ENCODE measurements around the gene RREB1. TPM values are rescaled to one million over a fixed set of nuclear protein-coding genes. Genes with fewer than 3 reads are reported as not detected.
A peak's percentile ranks its signal among the peaks of the same experiment; 100 is the strongest.

Gene RREB1
- polyA plus RNA-seq, 2 donors: 13.0 to 19.7 TPM

- no peaks in the 10 kb centered on the region for H3K27me3 ChIP-seq (ENCODE audit: control insufficient read depth in 1 of 2, insufficient read depth in 2 of 2, low read length in 2 of 2)
- H3K36me3 ChIP-seq (ENCODE audit: control insufficient read depth in 2 of 2, insufficient read depth in 2 of 2, low read length in 1 of 2): peaks cover 6 to 37% of the 10 kb centered on the region in 2 donors
- 89 to 93% methylated on average over 3 of the region's 3 CpGs for WGBS, 2 donors
- no peaks in the 10 kb centered on the region for H3K9me3 ChIP-seq (ENCODE audit: control insufficient read depth in 2 of 2, insufficient read depth in 1 of 2, low read depth in 1 of 2, low read length in 1 of 2)
- no peak overlapping the region for H3K27ac ChIP-seq (ENCODE audit: low read depth in 2 of 2, low read length in 1 of 2)
- H3K4me3 ChIP-seq (ENCODE audit: low read depth in 1 of 2, low read length in 2 of 2): no peak overlapping the region
- peaks cover 0 to 7% of the 10 kb centered on the region in 2 donors for H3K4me1 ChIP-seq (ENCODE audit: control insufficient read depth in 2 of 2, insufficient read depth in 2 of 2, low read length in 1 of 2)
Observed at GRCh38 chr6:7234547-7234946, 126.8 kb downstream of the RREB1 start.

GRCh38 chr6:7235712-7236305 lies 128.0 kb downstream of the RREB1 start:
- H3K27ac ChIP-seq (ENCODE audit: low read depth in 2 of 2, low read length in 1 of 2): peak overlapping the region; percentile 77 to 97
- no peak overlapping the region for H3K4me3 ChIP-seq (ENCODE audit: low read depth in 1 of 2, low read length in 2 of 2)
- H3K36me3 ChIP-seq (ENCODE audit: control insufficient read depth in 2 of 2, insufficient read depth in 2 of 2, low read length in 1 of 2): peaks cover 6 to 30% of the 10 kb centered on the region in 2 donors
- no peaks in the 10 kb centered on the region for H3K9me3 ChIP-seq (ENCODE audit: control insufficient read depth in 2 of 2, insufficient read depth in 1 of 2, low read depth in 1 of 2, low read length in 1 of 2)
- WGBS, 2 donors: 31 to 45% methylated on average over 9 of the region's 9 CpGs
- H3K4me1 ChIP-seq (ENCODE audit: control insufficient read depth in 2 of 2, insufficient read depth in 2 of 2, low read length in 1 of 2): peaks cover 0 to 7% of the 10 kb centered on the region in 2 donors
- H3K27me3 ChIP-seq (ENCODE audit: control insufficient read depth in 1 of 2, insufficient read depth in 2 of 2, low read length in 2 of 2): no peaks in the 10 kb centered on the region

- H3K36me3 ChIP-seq (ENCODE audit: control insufficient read depth in 2 of 2, insufficient read depth in 2 of 2, low read length in 1 of 2): peaks cover 5 to 27% of the 10 kb centered on the region in 2 donors
- peaks cover 0 to 9% of the 10 kb centered on the region in 2 donors for H3K4me1 ChIP-seq (ENCODE audit: control insufficient read depth in 2 of 2, insufficient read depth in 2 of 2, low read length in 1 of 2)
- no peaks in the 10 kb centered on the region for H3K27me3 ChIP-seq (ENCODE audit: control insufficient read depth in 1 of 2, insufficient read depth in 2 of 2, low read length in 2 of 2)
- peak overlapping the region; percentile 77 to 97 for H3K27ac ChIP-seq (ENCODE audit: low read depth in 2 of 2, low read length in 1 of 2)
- WGBS, 2 donors: 52% methylated on average over 8 of the region's 8 CpGs
- no peaks in the 10 kb centered on the region for H3K9me3 ChIP-seq (ENCODE audit: control insufficient read depth in 2 of 2, insufficient read depth in 1 of 2, low read depth in 1 of 2, low read length in 1 of 2)
- no peak overlapping the region for H3K4me3 ChIP-seq (ENCODE audit: low read depth in 1 of 2, low read length in 2 of 2)
Observed at GRCh38 chr6:7236306-7237209, 128.8 kb downstream of the RREB1 start.

- Histone ChIP-seq H3K9me3 (ENCODE audit: control insufficient read depth in 2 of 2, insufficient read depth in 1 of 2, low read depth in 1 of 2, low read length in 1 of 2) (no peaks in the 10 kb centered on the region), H3K27me3 (ENCODE audit: control insufficient read depth in 1 of 2, insufficient read depth in 2 of 2, low read length in 2 of 2) (no peaks in the 10 kb centered on the region), H3K4me1 (ENCODE audit: control insufficient read depth in 2 of 2, insufficient read depth in 2 of 2, low read length in 1 of 2) (peaks cover 0 to 9% of the 10 kb centered on the region in 2 donors), H3K4me3 (ENCODE audit: low read depth in 1 of 2, low read length in 2 of 2) (no peak overlapping the region), H3K36me3 (ENCODE audit: control insufficient read depth in 2 of 2, insufficient read depth in 2 of 2, low read length in 1 of 2) (peaks cover 0 to 23% of the 10 kb centered on the region in 2 donors), H3K27ac (ENCODE audit: low read depth in 2 of 2, low read length in 1 of 2) (peak overlapping the region; percentile 70 to 77)
- 72 to 75% methylated on average over 8 of the region's 8 CpGs for WGBS, 2 donors
Observed at GRCh38 chr6:7237653-7238188, 130.0 kb downstream of the RREB1 start.

GRCh38 chr6:7238526-7238899 lies 130.8 kb downstream of the RREB1 start:
- Histone ChIP-seq H3K4me3 (ENCODE audit: low read depth in 1 of 2, low read length in 2 of 2) (no peak overlapping the region), H3K36me3 (ENCODE audit: control insufficient read depth in 2 of 2, insufficient read depth in 2 of 2, low read length in 1 of 2) (peaks cover 0 to 23% of the 10 kb centered on the region in 2 donors), H3K4me1 (ENCODE audit: control insufficient read depth in 2 of 2, insufficient read depth in 2 of 2, low read length in 1 of 2) (peaks cover 0 to 9% of the 10 kb centered on the region in 2 donors), H3K9me3 (ENCODE audit: control insufficient read depth in 2 of 2, insufficient read depth in 1 of 2, low read depth in 1 of 2, low read length in 1 of 2) (no peaks in the 10 kb centered on the region), H3K27me3 (ENCODE audit: control insufficient read depth in 1 of 2, insufficient read depth in 2 of 2, low read length in 2 of 2) (no peaks in the 10 kb centered on the region), H3K27ac (ENCODE audit: low read depth in 2 of 2, low read length in 1 of 2) (peak overlapping the region; percentile 8 to 40)
- 83 to 87% methylated on average over 5 of the region's 5 CpGs for WGBS, 2 donors

GRCh38 chr6:7238900-7239589 lies 131.3 kb downstream of the RREB1 start:
- WGBS, 2 donors: 30 to 35% methylated on average over 10 of the region's 10 CpGs
- Histone ChIP-seq H3K27ac (ENCODE audit: low read depth in 2 of 2, low read length in 1 of 2) (peak overlapping the region; percentile 43 to 50), H3K9me3 (ENCODE audit: control insufficient read depth in 2 of 2, insufficient read depth in 1 of 2, low read depth in 1 of 2, low read length in 1 of 2) (no peaks in the 10 kb centered on the region)

GRCh38 chr6:7239590-7239948 lies 131.8 kb downstream of the RREB1 start:
- Histone ChIP-seq H3K4me1 (ENCODE audit: control insufficient read depth in 2 of 2, insufficient read depth in 2 of 2, low read length in 1 of 2) (peaks cover 0 to 9% of the 10 kb centered on the region in 2 donors), H3K27ac (ENCODE audit: low read depth in 2 of 2, low read length in 1 of 2) (peak overlapping the region in 1 of 2 donors; percentile 50), H3K36me3 (ENCODE audit: control insufficient read depth in 2 of 2, insufficient read depth in 2 of 2, low read length in 1 of 2) (peaks cover 0 to 15% of the 10 kb centered on the region in 2 donors), H3K9me3 (ENCODE audit: control insufficient read depth in 2 of 2, insufficient read depth in 1 of 2, low read depth in 1 of 2, low read length in 1 of 2) (no peaks in the 10 kb centered on the region), H3K4me3 (ENCODE audit: low read depth in 1 of 2, low read length in 2 of 2) (no peak overlapping the region), H3K27me3 (ENCODE audit: control insufficient read depth in 1 of 2, insufficient read depth in 2 of 2, low read length in 2 of 2) (no peaks in the 10 kb centered on the region)
- WGBS, 2 donors: 74 to 79% methylated on average over 5 of the region's 5 CpGs

More at GRCh38 chr6:7238900-7239589, 131.3 kb downstream of the RREB1 start:
- peaks cover 0 to 9% of the 10 kb centered on the region in 2 donors for H3K4me1 ChIP-seq (ENCODE audit: control insufficient read depth in 2 of 2, insufficient read depth in 2 of 2, low read length in 1 of 2)
- no peak overlapping the region for H3K4me3 ChIP-seq (ENCODE audit: low read depth in 1 of 2, low read length in 2 of 2)
- H3K36me3 ChIP-seq (ENCODE audit: control insufficient read depth in 2 of 2, insufficient read depth in 2 of 2, low read length in 1 of 2): peaks cover 0 to 17% of the 10 kb centered on the region in 2 donors
- H3K27me3 ChIP-seq (ENCODE audit: control insufficient read depth in 1 of 2, insufficient read depth in 2 of 2, low read length in 2 of 2): no peaks in the 10 kb centered on the region

- no peaks in the 10 kb centered on the region for H3K27me3 ChIP-seq (ENCODE audit: control insufficient read depth in 1 of 2, insufficient read depth in 2 of 2, low read length in 2 of 2)
- peaks cover 0 to 8% of the 10 kb centered on the region in 2 donors for H3K4me1 ChIP-seq (ENCODE audit: control insufficient read depth in 2 of 2, insufficient read depth in 2 of 2, low read length in 1 of 2)
- no peak overlapping the region for H3K4me3 ChIP-seq (ENCODE audit: low read depth in 1 of 2, low read length in 2 of 2)
- H3K36me3 ChIP-seq (ENCODE audit: control insufficient read depth in 2 of 2, insufficient read depth in 2 of 2, low read length in 1 of 2): peaks cover 0 to 18% of the 10 kb centered on the region in 2 donors
- WGBS, 2 donors: 82 to 93% methylated on average over 9 of the region's 9 CpGs
- peak overlapping the region in 1 of 2 donors; percentile 17 for H3K27ac ChIP-seq (ENCODE audit: low read depth in 2 of 2, low read length in 1 of 2)
- no peaks in the 10 kb centered on the region for H3K9me3 ChIP-seq (ENCODE audit: control insufficient read depth in 2 of 2, insufficient read depth in 1 of 2, low read depth in 1 of 2, low read length in 1 of 2)
Observed at GRCh38 chr6:7240351-7240750, 132.6 kb downstream of the RREB1 start.

- 60 to 88% methylated on average over 10 of the region's 10 CpGs for WGBS, 2 donors
- no peaks in the 10 kb centered on the region for H3K27me3 ChIP-seq (ENCODE audit: control insufficient read depth in 1 of 2, insufficient read depth in 2 of 2, low read length in 2 of 2)
- no peaks in the 10 kb centered on the region for H3K9me3 ChIP-seq (ENCODE audit: control insufficient read depth in 2 of 2, insufficient read depth in 1 of 2, low read depth in 1 of 2, low read length in 1 of 2)
- peaks cover 0 to 6% of the 10 kb centered on the region in 2 donors for H3K4me1 ChIP-seq (ENCODE audit: control insufficient read depth in 2 of 2, insufficient read depth in 2 of 2, low read length in 1 of 2)
- H3K4me3 ChIP-seq (ENCODE audit: low read depth in 1 of 2, low read length in 2 of 2): no peak overlapping the region
- peaks cover 0 to 25% of the 10 kb centered on the region in 2 donors for H3K36me3 ChIP-seq (ENCODE audit: control insufficient read depth in 2 of 2, insufficient read depth in 2 of 2, low read length in 1 of 2)
- H3K27ac ChIP-seq (ENCODE audit: low read depth in 2 of 2, low read length in 1 of 2): peak overlapping the region; percentile 10 to 70
Observed at GRCh38 chr6:7241160-7241559, 133.4 kb downstream of the RREB1 start.

All from esophagus (tissue), 2 donors.